DND-41 (cell line): ENCODE measurements around the gene TWIST2.

Experiments
- ATAC-seq: fragments of 200-7000 bp; cut with Tn5 transposase; 3 replicates; pipeline ENCODE4 v1.9.1; 2021; ENCODE audit warnings: low read depth; ENCODE audit not compliant: insufficient read depth
- DNase-seq: peaks from one replicate; pipeline ENCODE4 v3.0.0-alpha.2; 2020
- H2AFZ ChIP-seq: 2 replicates; pipeline ENCODE4 v1.6.0; 2012; ENCODE audit warnings: low read depth, low read length
- H3K27ac ChIP-seq: 2 replicates; pipeline ENCODE4 v1.5.1; 2012; ENCODE audit warnings: low read length, inconsistent platforms
- H3K27me3 ChIP-seq: fragments of 200-600 bp; sonication (generic); 2 replicates; pipeline ENCODE4 v1.6.0; 2012; ENCODE audit warnings: low read length, mild to moderate bottlenecking, inconsistent platforms; ENCODE audit not compliant: insufficient read depth, poor library complexity
- H3K36me3 ChIP-seq: 2 replicates; pipeline ENCODE4 v1.5.1; 2012; ENCODE audit warnings: low read length, inconsistent platforms; ENCODE audit not compliant: insufficient read depth
- H3K4me1 ChIP-seq: 2 replicates; pipeline ENCODE4 v1.5.1; 2012; ENCODE audit warnings: mild to moderate bottlenecking, low read length; ENCODE audit not compliant: insufficient read depth
- H3K4me2 ChIP-seq: 2 replicates; pipeline ENCODE4 v1.6.0; 2012; ENCODE audit warnings: mild to moderate bottlenecking, moderate library complexity, low read length, inconsistent platforms; ENCODE audit not compliant: insufficient read depth
- H3K4me3 ChIP-seq, 2 experiments: fragments of 200-600 bp in 1 of 2; shearing (Covaris generic) in 1 of 2; 2 replicates each; pipeline ENCODE4 v1.5.1; 2012 to 2016; ENCODE audit warnings: inconsistent platforms in 2 of 2, low read length in 2 of 2, mild to moderate bottlenecking in 2 of 2, low read depth in 1 of 2, moderate library complexity in 1 of 2
- H3K79me2 ChIP-seq: 2 replicates; pipeline ENCODE4 v1.6.0; 2012; ENCODE audit warnings: low read length, inconsistent platforms; ENCODE audit not compliant: insufficient read depth
- H3K9ac ChIP-seq: 2 replicates; pipeline ENCODE4 v1.6.0; 2012; ENCODE audit warnings: low read depth, mild to moderate bottlenecking, inconsistent platforms, low read length, moderate library complexity
- H3K9me3 ChIP-seq: 2 replicates; pipeline ENCODE4 v1.5.1; 2012; ENCODE audit warnings: low read length, moderate library complexity, mild to moderate bottlenecking, inconsistent platforms; ENCODE audit not compliant: insufficient read depth, severe bottlenecking
- H4K20me1 ChIP-seq: 2 replicates; pipeline ENCODE4 v1.6.0; 2012; ENCODE audit warnings: low read length; ENCODE audit not compliant: insufficient read depth
- EZH2 ChIP-seq: IDR thresholded peaks from 3 replicates; pipeline ENCODE4 v1.6.1; 2012; ENCODE audit warnings: borderline replicate concordance, low read depth, mild to moderate bottlenecking, moderate library complexity, low read length, inconsistent platforms; ENCODE audit not compliant: severe bottlenecking
- TF ChIP-seq, protein P1 (sequence below): IDR thresholded peaks from 2 replicates; pipeline ENCODE4 v1.5.1; 2012; ENCODE audit warnings: borderline replicate concordance, low read length, moderate library complexity, mild to moderate bottlenecking; ENCODE audit not compliant: poor library complexity, severe bottlenecking; ENCODE audit errors: extremely low read depth

TWIST2 gene

DNA sequence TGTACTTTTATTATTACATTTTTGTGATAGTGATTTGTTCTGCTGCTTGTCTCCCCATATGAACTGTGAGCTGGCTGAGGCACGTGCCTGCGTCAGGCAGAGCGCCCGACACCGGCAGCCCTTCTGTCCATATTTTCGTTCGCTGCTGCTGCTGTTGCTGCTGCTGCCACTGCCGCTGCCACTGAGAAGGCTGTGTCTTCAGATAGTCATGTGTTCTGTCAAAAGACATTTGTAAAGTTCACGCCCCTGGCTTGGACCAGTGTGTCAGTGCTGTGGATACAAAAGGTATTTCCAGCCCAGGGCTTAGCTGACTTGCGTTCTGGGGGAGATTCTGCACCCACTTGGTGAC is 47.0 kb downstream of the TWIST2 start:
- H3K27me3 ChIP-seq: peaks cover 18% of the 10 kb centered on the region
- H4K20me1 ChIP-seq: peaks cover 3% of the 10 kb centered on the region; the same call in 1 of the 2 replicates
- no peak overlapping the region for H3K4me2 ChIP-seq
- H3K9me3 ChIP-seq: no peaks in the 10 kb centered on the region
- no peak overlapping the region for H3K9ac ChIP-seq
- no peak overlapping the region for H3K27ac ChIP-seq
- H2AFZ ChIP-seq: no peak overlapping the region
- TF ChIP-seq EZH2: no peak
- TF ChIP-seq, protein P1, sequence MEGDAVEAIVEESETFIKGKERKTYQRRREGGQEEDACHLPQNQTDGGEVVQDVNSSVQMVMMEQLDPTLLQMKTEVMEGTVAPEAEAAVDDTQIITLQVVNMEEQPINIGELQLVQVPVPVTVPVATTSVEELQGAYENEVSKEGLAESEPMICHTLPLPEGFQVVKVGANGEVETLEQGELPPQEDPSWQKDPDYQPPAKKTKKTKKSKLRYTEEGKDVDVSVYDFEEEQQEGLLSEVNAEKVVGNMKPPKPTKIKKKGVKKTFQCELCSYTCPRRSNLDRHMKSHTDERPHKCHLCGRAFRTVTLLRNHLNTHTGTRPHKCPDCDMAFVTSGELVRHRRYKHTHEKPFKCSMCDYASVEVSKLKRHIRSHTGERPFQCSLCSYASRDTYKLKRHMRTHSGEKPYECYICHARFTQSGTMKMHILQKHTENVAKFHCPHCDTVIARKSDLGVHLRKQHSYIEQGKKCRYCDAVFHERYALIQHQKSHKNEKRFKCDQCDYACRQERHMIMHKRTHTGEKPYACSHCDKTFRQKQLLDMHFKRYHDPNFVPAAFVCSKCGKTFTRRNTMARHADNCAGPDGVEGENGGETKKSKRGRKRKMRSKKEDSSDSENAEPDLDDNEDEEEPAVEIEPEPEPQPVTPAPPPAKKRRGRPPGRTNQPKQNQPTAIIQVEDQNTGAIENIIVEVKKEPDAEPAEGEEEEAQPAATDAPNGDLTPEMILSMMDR: no peak
- DNase-seq: no peak
- H3K36me3 ChIP-seq: no peaks in the 10 kb centered on the region
- H3K79me2 ChIP-seq: no peaks in the 10 kb centered on the region
- H3K4me1 ChIP-seq: no peaks in the 10 kb centered on the region
- H3K4me3 ChIP-seq: no peak overlapping the region
- no peak for ATAC-seq

DNA sequence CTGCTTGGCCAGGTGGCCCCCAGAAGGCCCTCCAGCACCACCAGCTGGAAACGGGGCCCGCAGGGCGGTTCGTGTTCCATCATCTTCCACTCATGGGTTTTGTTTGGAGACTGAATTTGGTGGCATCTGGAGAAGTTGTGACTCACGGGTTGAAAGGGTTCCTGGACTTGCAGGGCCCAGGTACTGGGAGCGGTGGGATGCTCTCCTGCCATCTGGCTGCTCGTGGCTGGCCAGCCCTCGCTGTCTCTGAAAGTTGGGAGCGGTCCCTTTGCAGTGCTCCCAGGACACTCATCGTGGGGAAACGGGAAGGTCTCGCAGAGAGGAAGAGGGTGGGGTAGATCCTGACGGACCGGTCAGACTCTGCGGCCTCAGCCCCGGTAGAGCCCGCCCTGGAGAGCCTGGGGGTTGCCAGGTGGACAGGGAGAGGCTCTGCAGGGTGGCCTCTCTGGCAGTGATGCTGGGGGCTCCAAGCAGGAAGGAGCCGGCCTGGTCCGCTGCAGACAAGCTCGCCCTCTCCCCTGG is 47.5 kb downstream of the TWIST2 start:
- DNase-seq: no peak
- no peak for TF ChIP-seq EZH2
- TF ChIP-seq, protein P1: no peak
- no peaks in the 10 kb centered on the region for H3K36me3 ChIP-seq
- no peak overlapping the region for H3K4me2 ChIP-seq
- no peak overlapping the region for H2AFZ ChIP-seq
- no peaks in the 10 kb centered on the region for H3K79me2 ChIP-seq
- H3K9ac ChIP-seq: no peak overlapping the region
- no peak overlapping the region for H3K27ac ChIP-seq
- H3K27me3 ChIP-seq: peaks cover 18% of the 10 kb centered on the region
- H4K20me1 ChIP-seq: peaks cover 3% of the 10 kb centered on the region; the same call in 1 of the 2 replicates
- no peaks in the 10 kb centered on the region for H3K9me3 ChIP-seq
- ATAC-seq: no peak
- no peaks in the 10 kb centered on the region for H3K4me1 ChIP-seq
- no peak overlapping the region for H3K4me3 ChIP-seq

DNA sequence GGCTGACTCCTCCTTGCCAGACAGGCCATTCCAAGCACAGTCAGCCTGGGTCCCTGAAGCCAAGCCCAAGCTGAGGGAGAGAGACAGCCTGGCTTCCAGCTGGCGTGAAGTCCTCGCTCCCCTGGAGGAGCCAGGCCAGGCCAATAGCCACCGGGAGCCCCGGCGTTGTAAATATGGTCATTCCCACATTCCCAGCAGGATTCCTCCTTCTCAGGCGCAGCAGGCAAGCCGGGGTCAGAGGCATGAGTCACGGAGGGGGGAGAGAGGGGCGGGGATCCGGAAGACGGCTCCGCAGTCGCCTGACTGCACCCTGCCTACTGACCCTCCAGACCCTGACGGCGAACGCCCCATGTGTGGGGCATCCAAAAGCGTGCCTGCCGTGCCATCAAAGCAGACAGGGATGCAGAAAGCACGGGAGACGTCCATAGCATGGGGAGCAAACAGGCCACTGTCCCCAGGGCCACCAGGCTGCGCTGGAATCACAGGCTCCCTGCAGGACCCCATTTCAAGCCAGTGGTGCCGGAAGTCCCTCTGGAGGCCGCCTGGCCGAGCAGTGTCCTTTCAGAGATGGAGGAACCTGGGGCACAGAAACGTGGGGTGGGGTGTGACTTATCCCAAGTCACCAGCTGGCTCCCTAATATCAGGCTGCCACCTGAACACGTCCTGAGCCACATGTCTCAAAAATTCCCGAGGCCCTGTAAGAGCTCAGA is 48.2 kb downstream of the TWIST2 start:
- no peak overlapping the region for H3K4me3 ChIP-seq
- H3K79me2 ChIP-seq: no peaks in the 10 kb centered on the region
- DNase-seq: no peak
- H4K20me1 ChIP-seq: peaks cover 3% of the 10 kb centered on the region; the same call in 1 of the 2 replicates
- peaks cover 15% of the 10 kb centered on the region for H3K27me3 ChIP-seq
- H3K4me1 ChIP-seq: no peaks in the 10 kb centered on the region
- H3K9me3 ChIP-seq: no peaks in the 10 kb centered on the region
- TF ChIP-seq, protein P1: no peak
- TF ChIP-seq EZH2: no peak
- no peaks in the 10 kb centered on the region for H3K36me3 ChIP-seq
- no peak overlapping the region for H2AFZ ChIP-seq
- H3K27ac ChIP-seq: no peak overlapping the region
- no peak overlapping the region for H3K4me2 ChIP-seq
- H3K9ac ChIP-seq: no peak overlapping the region
- no peak for ATAC-seq
